ENCODE data around the gene WWOX. TPM values are rescaled to one million over a fixed set of nuclear protein-coding genes. Genes with fewer than 3 reads are reported as not detected.
A peak's percentile ranks its signal among the peaks of the same experiment; 100 is the strongest.

The WWOX gene
- total RNA-seq, 6 donors from 2014 or later, result 18.7 to 167 (median 31.0) TPM

DNA sequence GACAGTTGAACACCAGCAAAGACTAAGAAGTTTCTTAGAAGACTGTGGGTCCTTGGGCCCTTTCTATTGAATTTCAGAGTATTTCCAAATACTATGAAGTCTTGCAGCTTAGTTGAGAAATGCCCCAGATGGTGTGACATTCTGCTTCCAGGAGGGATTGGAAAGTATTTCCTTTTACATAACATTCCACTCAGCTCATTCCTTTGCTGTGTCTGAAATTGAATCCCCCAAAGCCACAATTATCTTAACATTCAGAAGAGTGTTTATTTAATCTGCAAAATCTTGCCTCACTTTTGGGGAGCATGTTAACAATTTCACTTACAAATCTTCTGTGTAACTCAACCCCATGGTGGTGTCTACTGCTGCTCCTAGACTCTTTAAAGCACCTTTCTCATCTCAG lies 307.7 kb downstream of the WWOX start:
- Histone ChIP-seq H3K4me1 (no peaks in the 10 kb centered on the region), H3K27me3 (no peaks in the 10 kb centered on the region), H3K36me3 (no peaks in the 10 kb centered on the region), H3K4me3 (no peak overlapping the region), H3K9me3 (peaks cover 0 to 4% (median 0%) of the 10 kb centered on the region in 4 donors), H3K27ac (no peak overlapping the region)
- TF ChIP-seq, protein P1, sequence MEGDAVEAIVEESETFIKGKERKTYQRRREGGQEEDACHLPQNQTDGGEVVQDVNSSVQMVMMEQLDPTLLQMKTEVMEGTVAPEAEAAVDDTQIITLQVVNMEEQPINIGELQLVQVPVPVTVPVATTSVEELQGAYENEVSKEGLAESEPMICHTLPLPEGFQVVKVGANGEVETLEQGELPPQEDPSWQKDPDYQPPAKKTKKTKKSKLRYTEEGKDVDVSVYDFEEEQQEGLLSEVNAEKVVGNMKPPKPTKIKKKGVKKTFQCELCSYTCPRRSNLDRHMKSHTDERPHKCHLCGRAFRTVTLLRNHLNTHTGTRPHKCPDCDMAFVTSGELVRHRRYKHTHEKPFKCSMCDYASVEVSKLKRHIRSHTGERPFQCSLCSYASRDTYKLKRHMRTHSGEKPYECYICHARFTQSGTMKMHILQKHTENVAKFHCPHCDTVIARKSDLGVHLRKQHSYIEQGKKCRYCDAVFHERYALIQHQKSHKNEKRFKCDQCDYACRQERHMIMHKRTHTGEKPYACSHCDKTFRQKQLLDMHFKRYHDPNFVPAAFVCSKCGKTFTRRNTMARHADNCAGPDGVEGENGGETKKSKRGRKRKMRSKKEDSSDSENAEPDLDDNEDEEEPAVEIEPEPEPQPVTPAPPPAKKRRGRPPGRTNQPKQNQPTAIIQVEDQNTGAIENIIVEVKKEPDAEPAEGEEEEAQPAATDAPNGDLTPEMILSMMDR (IDR thresholded peaks at IDR 0.05), result no peak
- TF ChIP-seq POLR2A (IDR thresholded peaks at IDR 0.05), result no peak
- TF ChIP-seq EP300 (IDR thresholded peaks at IDR 0.05), result no peak
- TF ChIP-seq POLR2AphosphoS5 (IDR thresholded peaks at IDR 0.05), result no peak
- no peak for DNase-seq
- ATAC-seq (ENCODE audit: low FRiP score in 2 of 2), result peak in 1 of 2 donors; percentile 38

DNA sequence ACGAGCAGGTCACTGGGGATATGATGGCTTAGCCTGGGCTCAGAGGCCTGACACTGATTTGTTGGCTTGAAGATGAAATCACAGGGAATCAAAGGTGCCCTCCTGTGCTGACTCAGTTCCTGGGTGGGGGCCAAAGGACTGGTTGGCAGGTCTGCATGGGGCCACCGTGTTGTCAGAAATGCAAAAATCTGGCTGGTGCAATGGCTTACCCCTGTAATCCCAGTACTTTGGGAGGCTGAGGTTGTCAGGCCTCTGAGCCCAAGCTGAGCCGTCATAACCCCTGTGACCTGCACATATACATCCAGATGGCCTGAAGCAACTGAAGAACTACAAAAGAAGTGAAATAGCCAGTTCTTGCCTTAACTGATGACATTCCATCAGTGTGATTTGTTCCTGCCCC lies 314.2 kb downstream of the WWOX start:
- 93 to 96% methylated on average over 3 of the region's 3 CpGs for WGBS, 2 donors
- no peak overlapping the region for H3K27ac ChIP-seq
- no peak overlapping the region for H3K4me3 ChIP-seq
- TF ChIP-seq POLR2AphosphoS5 (IDR thresholded peaks at IDR 0.05), result no peak
- TF ChIP-seq EP300 (IDR thresholded peaks at IDR 0.05), result no peak
- no peak for TF ChIP-seq POLR2A (IDR thresholded peaks at IDR 0.05)
- TF ChIP-seq, protein P1 (IDR thresholded peaks at IDR 0.05), result no peak
- ATAC-seq (ENCODE audit: low FRiP score in 2 of 2), result no peak
- H3K9me3 ChIP-seq, result peaks cover 0 to 9% (median 5%) of the 10 kb centered on the region in 4 donors
- H3K27me3 ChIP-seq, result no peaks in the 10 kb centered on the region
- H3K36me3 ChIP-seq, result no peaks in the 10 kb centered on the region
- no peak for DNase-seq
- H3K4me1 ChIP-seq, result no peaks in the 10 kb centered on the region

GRCh38 chr16:78415013-78415412 lies 315.6 kb downstream of the WWOX start:
- H3K4me1 ChIP-seq, result no peaks in the 10 kb centered on the region
- no peaks in the 10 kb centered on the region for H3K27me3 ChIP-seq
- no peaks in the 10 kb centered on the region for H3K36me3 ChIP-seq
- no peak for ATAC-seq (ENCODE audit: low FRiP score in 2 of 2)
- H3K4me3 ChIP-seq, result no peak overlapping the region
- peaks cover 0 to 9% (median 5%) of the 10 kb centered on the region in 4 donors for H3K9me3 ChIP-seq
- H3K27ac ChIP-seq, result no peak overlapping the region
- 94 to 97% methylated on average over 5 of the region's 5 CpGs for WGBS, 2 donors
- no peak for DNase-seq
- TF ChIP-seq POLR2AphosphoS5 (IDR thresholded peaks at IDR 0.05) (no peak), POLR2A (IDR thresholded peaks at IDR 0.05) (no peak), EP300 (IDR thresholded peaks at IDR 0.05) (no peak)
- TF ChIP-seq, protein P1 (IDR thresholded peaks at IDR 0.05), result no peak

DNA sequence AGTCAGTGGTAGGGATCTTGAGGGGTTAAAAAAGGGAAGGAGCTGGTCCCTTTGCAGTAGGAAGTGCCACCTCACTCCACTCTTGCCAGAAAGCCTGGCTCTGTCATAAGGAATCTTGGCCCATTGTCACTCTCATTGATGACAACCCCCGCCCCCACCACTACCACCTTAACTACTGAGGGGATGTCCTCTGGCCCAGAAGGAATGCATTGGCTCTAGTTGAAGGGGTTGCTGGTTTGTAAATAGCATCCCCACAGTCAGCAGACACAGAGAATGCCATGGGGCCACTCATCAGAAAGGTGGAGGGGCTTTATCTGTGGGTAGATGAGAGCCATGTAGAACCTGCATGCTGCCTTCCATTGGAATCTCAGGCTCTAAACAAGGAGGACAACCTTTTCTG lies 316.2 kb downstream of the WWOX start:
- ATAC-seq (ENCODE audit: low FRiP score in 2 of 2) (no peak), DNase-seq (no peak)
- TF ChIP-seq POLR2A (IDR thresholded peaks at IDR 0.05) (no peak), EP300 (IDR thresholded peaks at IDR 0.05) (no peak), POLR2AphosphoS5 (IDR thresholded peaks at IDR 0.05) (no peak)
- TF ChIP-seq, protein P1 (IDR thresholded peaks at IDR 0.05), result no peak
- Histone ChIP-seq H3K4me3 (no peak overlapping the region), H3K4me1 (no peaks in the 10 kb centered on the region), H3K9me3 (peaks cover 0 to 9% (median 5%) of the 10 kb centered on the region in 4 donors), H3K36me3 (no peaks in the 10 kb centered on the region), H3K27ac (no peak overlapping the region), H3K27me3 (no peaks in the 10 kb centered on the region)
- 82 to 88% methylated on average over 1 of the region's 1 CpG for WGBS, 2 donors

DNA sequence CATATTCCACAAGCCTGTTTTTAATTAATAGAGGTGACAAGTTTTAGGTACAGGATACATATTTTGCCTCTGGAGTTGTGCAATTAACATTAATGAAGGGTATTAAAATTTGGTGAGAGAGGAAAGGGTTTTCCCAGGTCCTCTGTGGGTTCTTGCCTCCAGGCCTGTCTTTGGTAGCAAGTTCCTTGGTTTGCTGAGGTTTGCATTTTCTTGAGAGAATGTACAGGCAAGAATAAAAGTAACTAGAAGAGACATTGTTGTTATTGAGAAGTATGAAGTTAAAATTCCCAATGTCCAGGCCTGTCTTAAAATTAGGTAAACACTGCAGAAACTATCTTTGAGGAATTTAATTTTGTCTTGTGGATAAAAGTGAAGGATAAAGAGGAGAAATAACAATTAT lies 316.9 kb downstream of the WWOX start:
- Histone ChIP-seq H3K36me3 (no peaks in the 10 kb centered on the region), H3K9me3 (peaks cover 0 to 9% (median 5%) of the 10 kb centered on the region in 4 donors), H3K4me3 (no peak overlapping the region), H3K27me3 (no peaks in the 10 kb centered on the region), H3K27ac (no peak overlapping the region), H3K4me1 (no peaks in the 10 kb centered on the region)
- no peak for TF ChIP-seq POLR2AphosphoS5 (IDR thresholded peaks at IDR 0.05)
- DNase-seq (no peak), ATAC-seq (ENCODE audit: low FRiP score in 2 of 2) (no peak)
